SK-N-SH treated with all-trans-retinoic acid at 6 μM for 48 hours (cell line): ENCODE data around the gene GPR75.

Source experiments
- ATAC-seq: fragments of 200-7000 bp; cut with Tn5 transposase; 3 replicates; pipeline ENCODE4 v1.9.1; 2020; ENCODE audit warnings: mild to moderate bottlenecking, moderate library complexity
- BACH2 ChIP-seq: fragments of 250-450 bp; sonication (Bioruptor Pico); IDR thresholded peaks from 2 replicates; pipeline ENCODE4 v1.9.0; 2021; ENCODE audit warnings: mild to moderate bottlenecking, borderline replicate concordance
- CSDC2 ChIP-seq: fragments of 250-450 bp; sonication (Bioruptor Pico); IDR thresholded peaks from 2 replicates; pipeline ENCODE4 v1.5.0; 2020; ENCODE audit warnings: mild to moderate bottlenecking, moderate library complexity
- ESRRG ChIP-seq: fragments of 250-450 bp; sonication (Bioruptor Pico); IDR thresholded peaks from 2 replicates; pipeline ENCODE4 v1.6.1; 2021; ENCODE audit warnings: mild to moderate bottlenecking
- GLIS3 ChIP-seq: fragments of 250-450 bp; sonication (Bioruptor Pico); IDR thresholded peaks from 2 replicates; pipeline ENCODE4 v1.5.0; 2020; ENCODE audit warnings: mild to moderate bottlenecking, moderate library complexity
- ISL1 ChIP-seq: fragments of 250-450 bp; sonication (Bioruptor Pico); IDR thresholded peaks from 2 replicates; pipeline ENCODE4 v2.1.2; 2022; ENCODE audit warnings: mild to moderate bottlenecking, moderate library complexity
- OSR1 ChIP-seq: fragments of 250-450 bp; sonication (Bioruptor Pico); IDR thresholded peaks from 2 replicates; pipeline ENCODE4 v1.8.0; 2022; ENCODE audit warnings: moderate library complexity, mild to moderate bottlenecking, inconsistent platforms
- PPARA ChIP-seq: fragments of 250-450 bp; sonication (Bioruptor Pico); IDR thresholded peaks from 2 replicates; pipeline ENCODE4 v1.5.0; 2020; ENCODE audit warnings: mild to moderate bottlenecking, borderline replicate concordance
- RARB ChIP-seq: fragments of 250-450 bp; sonication (Bioruptor Pico); IDR thresholded peaks from 2 replicates; pipeline ENCODE4 v1.8.0; 2021; ENCODE audit warnings: mild to moderate bottlenecking, moderate library complexity
- SNAI2 ChIP-seq: fragments of 250-450 bp; sonication (Bioruptor Pico); IDR thresholded peaks from 2 replicates; pipeline ENCODE4 v1.5.0; 2020; ENCODE audit warnings: mild to moderate bottlenecking, moderate library complexity
- TCF4 ChIP-seq: fragments of 250-450 bp; sonication (Bioruptor Pico); IDR thresholded peaks from 2 replicates; pipeline ENCODE4 v1.8.0; 2021; ENCODE audit warnings: mild to moderate bottlenecking, moderate library complexity, borderline replicate concordance
- TOX ChIP-seq: fragments of 250-450 bp; sonication (Bioruptor Pico); IDR thresholded peaks from 2 replicates; pipeline ENCODE4 v1.8.0; 2021; ENCODE audit warnings: mild to moderate bottlenecking, moderate library complexity, borderline replicate concordance
- TSHZ2 ChIP-seq: fragments of 250-450 bp; sonication (Bioruptor Pico); IDR thresholded peaks from 2 replicates; pipeline ENCODE4 v1.5.0; 2020; ENCODE audit warnings: mild to moderate bottlenecking, moderate library complexity
- ZC3H10 ChIP-seq: fragments of 250-450 bp; sonication (Bioruptor Pico); IDR thresholded peaks from 2 replicates; pipeline ENCODE4 v1.5.1; 2021; ENCODE audit warnings: mild to moderate bottlenecking, moderate library complexity
- ZFP3 ChIP-seq: fragments of 250-450 bp; sonication (Bioruptor Pico); IDR thresholded peaks from 2 replicates; pipeline ENCODE4 v1.5.0; 2020; ENCODE audit warnings: mild to moderate bottlenecking, moderate library complexity
- ZFP30 ChIP-seq: fragments of 450-650 bp; formaldehyde crosslinking; IDR thresholded peaks from 2 replicates; pipeline ENCODE4 v1.5.0; 2022; ENCODE audit warnings: mild to moderate bottlenecking, moderate library complexity
- ZNF565 ChIP-seq: fragments of 450-650 bp; formaldehyde crosslinking; conservative IDR thresholded peaks from 2 replicates; pipeline ENCODE4 v1.5.0; 2020; ENCODE audit warnings: low read depth, mild to moderate bottlenecking, moderate library complexity
- ZNF70 ChIP-seq: fragments of 450-650 bp; formaldehyde crosslinking; IDR thresholded peaks from 2 replicates; pipeline ENCODE4 v1.5.0; 2020; ENCODE audit warnings: mild to moderate bottlenecking, moderate library complexity
- ZNF8 ChIP-seq: fragments of 450-650 bp; formaldehyde crosslinking; IDR thresholded peaks from 2 replicates; pipeline ENCODE4 v1.5.0; 2020; ENCODE audit warnings: mild to moderate bottlenecking, moderate library complexity
- TF ChIP-seq, protein P1 (sequence below): fragments of 250-450 bp; sonication (Bioruptor Pico); IDR thresholded peaks from 2 replicates; pipeline ENCODE4 v1.5.1; 2021; ENCODE audit warnings: mild to moderate bottlenecking, moderate library complexity
- TF ChIP-seq, protein P2 (sequence below): fragments of 250-450 bp; sonication (Bioruptor Pico); IDR thresholded peaks from 2 replicates; pipeline ENCODE4 v1.8.0; 2021; ENCODE audit warnings: low read depth, mild to moderate bottlenecking, moderate library complexity, borderline replicate concordance
- TF ChIP-seq, protein P3 (sequence below): fragments of 250-450 bp; sonication (Bioruptor Pico); IDR thresholded peaks from 2 replicates; pipeline ENCODE4 v1.8.0; 2020; ENCODE audit warnings: mild to moderate bottlenecking, moderate library complexity, borderline replicate concordance
- TF ChIP-seq, protein P4 (sequence below): fragments of 250-450 bp; sonication (Bioruptor Pico); IDR thresholded peaks from 2 replicates; pipeline ENCODE4 v1.5.1; 2020; ENCODE audit warnings: low read depth, mild to moderate bottlenecking, moderate library complexity

Gene GPR75

GRCh38 chr2:53865264-53865663 is 5.5 kb upstream of the GPR75 start:
- no peak for ATAC-seq
- no peak for TF ChIP-seq ESRRG (CRISPR knock-in tag)
- no peak for TF ChIP-seq TOX (CRISPR knock-in tag)
- TF ChIP-seq ZFP30 (CRISPR knock-in tag), result no peak
- TF ChIP-seq ZFP3 (CRISPR knock-in tag), result no peak
- TF ChIP-seq, protein P1, sequence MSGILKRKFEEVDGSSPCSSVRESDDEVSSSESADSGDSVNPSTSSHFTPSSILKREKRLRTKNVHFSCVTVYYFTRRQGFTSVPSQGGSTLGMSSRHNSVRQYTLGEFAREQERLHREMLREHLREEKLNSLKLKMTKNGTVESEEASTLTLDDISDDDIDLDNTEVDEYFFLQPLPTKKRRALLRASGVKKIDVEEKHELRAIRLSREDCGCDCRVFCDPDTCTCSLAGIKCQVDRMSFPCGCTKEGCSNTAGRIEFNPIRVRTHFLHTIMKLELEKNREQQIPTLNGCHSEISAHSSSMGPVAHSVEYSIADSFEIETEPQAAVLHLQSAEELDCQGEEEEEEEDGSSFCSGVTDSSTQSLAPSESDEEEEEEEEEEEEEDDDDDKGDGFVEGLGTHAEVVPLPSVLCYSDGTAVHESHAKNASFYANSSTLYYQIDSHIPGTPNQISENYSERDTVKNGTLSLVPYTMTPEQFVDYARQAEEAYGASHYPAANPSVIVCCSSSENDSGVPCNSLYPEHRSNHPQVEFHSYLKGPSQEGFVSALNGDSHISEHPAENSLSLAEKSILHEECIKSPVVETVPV (CRISPR knock-in tag), result no peak
- TF ChIP-seq SNAI2 (CRISPR knock-in tag), result no peak
- no peak for TF ChIP-seq OSR1 (CRISPR knock-in tag)
- TF ChIP-seq, all 23 proteins: peak for 0

- peak; percentile 39 for ATAC-seq
- no peak for TF ChIP-seq ZFP3 (CRISPR knock-in tag)
- TF ChIP-seq, protein P2, sequence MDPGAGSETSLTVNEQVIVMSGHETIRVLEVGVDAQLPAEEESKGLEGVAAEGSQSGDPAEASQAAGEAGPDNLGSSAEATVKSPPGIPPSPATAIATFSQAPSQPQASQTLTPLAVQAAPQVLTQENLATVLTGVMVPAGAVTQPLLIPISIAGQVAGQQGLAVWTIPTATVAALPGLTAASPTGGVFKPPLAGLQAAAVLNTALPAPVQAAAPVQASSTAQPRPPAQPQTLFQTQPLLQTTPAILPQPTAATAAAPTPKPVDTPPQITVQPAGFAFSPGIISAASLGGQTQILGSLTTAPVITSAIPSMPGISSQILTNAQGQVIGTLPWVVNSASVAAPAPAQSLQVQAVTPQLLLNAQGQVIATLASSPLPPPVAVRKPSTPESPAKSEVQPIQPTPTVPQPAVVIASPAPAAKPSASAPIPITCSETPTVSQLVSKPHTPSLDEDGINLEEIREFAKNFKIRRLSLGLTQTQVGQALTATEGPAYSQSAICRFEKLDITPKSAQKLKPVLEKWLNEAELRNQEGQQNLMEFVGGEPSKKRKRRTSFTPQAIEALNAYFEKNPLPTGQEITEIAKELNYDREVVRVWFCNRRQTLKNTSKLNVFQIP (CRISPR knock-in tag), result no peak
- TF ChIP-seq TSHZ2 (CRISPR knock-in tag), result peak; percentile 33; the same call in 1 of the 2 replicates
- peak; percentile 60; the same call in 1 of the 2 replicates for TF ChIP-seq TCF4
- peak; percentile 21; the same call in 1 of the 2 replicates for TF ChIP-seq ISL1 (CRISPR knock-in tag)
- no peak for TF ChIP-seq OSR1 (CRISPR knock-in tag)
These were observed 3.9 kb upstream of the GPR75 start for GRCh38 chr2:53863538-53864227.

GRCh38 chr2:53861824-53862223 is 2.1 kb upstream of the GPR75 start:
- no peak for ATAC-seq
- TF ChIP-seq ZFP30 (CRISPR knock-in tag) (no peak), OSR1 (CRISPR knock-in tag) (no peak), GLIS3 (CRISPR knock-in tag) (no peak), ZC3H10 (CRISPR knock-in tag) (no peak), ESRRG (CRISPR knock-in tag) (no peak), RARB (CRISPR knock-in tag) (no peak), ZFP3 (CRISPR knock-in tag) (no peak), CSDC2 (no peak), ZNF70 (no peak), PPARA (CRISPR knock-in tag) (no peak), ZNF8 (CRISPR knock-in tag) (no peak), ISL1 (CRISPR knock-in tag) (no peak), ZNF565 (CRISPR knock-in tag) (no peak), BACH2 (no peak), SNAI2 (CRISPR knock-in tag) (no peak)
- TF ChIP-seq, protein P2 (CRISPR knock-in tag), result no peak
- TF ChIP-seq, protein P3, sequence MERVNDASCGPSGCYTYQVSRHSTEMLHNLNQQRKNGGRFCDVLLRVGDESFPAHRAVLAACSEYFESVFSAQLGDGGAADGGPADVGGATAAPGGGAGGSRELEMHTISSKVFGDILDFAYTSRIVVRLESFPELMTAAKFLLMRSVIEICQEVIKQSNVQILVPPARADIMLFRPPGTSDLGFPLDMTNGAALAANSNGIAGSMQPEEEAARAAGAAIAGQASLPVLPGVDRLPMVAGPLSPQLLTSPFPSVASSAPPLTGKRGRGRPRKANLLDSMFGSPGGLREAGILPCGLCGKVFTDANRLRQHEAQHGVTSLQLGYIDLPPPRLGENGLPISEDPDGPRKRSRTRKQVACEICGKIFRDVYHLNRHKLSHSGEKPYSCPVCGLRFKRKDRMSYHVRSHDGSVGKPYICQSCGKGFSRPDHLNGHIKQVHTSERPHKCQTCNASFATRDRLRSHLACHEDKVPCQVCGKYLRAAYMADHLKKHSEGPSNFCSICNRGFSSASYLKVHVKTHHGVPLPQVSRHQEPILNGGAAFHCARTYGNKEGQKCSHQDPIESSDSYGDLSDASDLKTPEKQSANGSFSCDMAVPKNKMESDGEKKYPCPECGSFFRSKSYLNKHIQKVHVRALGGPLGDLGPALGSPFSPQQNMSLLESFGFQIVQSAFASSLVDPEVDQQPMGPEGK (CRISPR knock-in tag), result no peak
- TF ChIP-seq, protein P1 (CRISPR knock-in tag), result no peak
- TF ChIP-seq, protein P4, sequence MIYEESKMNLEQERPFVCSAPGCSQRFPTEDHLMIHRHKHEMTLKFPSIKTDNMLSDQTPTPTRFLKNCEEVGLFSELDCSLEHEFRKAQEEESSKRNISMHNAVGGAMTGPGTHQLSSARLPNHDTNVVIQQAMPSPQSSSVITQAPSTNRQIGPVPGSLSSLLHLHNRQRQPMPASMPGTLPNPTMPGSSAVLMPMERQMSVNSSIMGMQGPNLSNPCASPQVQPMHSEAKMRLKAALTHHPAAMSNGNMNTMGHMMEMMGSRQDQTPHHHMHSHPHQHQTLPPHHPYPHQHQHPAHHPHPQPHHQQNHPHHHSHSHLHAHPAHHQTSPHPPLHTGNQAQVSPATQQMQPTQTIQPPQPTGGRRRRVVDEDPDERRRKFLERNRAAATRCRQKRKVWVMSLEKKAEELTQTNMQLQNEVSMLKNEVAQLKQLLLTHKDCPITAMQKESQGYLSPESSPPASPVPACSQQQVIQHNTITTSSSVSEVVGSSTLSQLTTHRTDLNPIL (CRISPR knock-in tag), result no peak
